Uterine smooth muscle cell (primary cell): ENCODE measurements around the gene RTP5. TPM values are rescaled to one million over a fixed set of nuclear protein-coding genes. Genes with fewer than 3 reads are reported as not detected.

Experiments used
- total RNA-seq: library from RNA; depleted of rRNA; stranded (reverse); fragments of >200 nt; gene quantifications from 2 replicates; pipeline ENCODE4 v1.2.3, GENCODE V29; 2014

The RTP5 gene
- total RNA-seq = not detected in 2 replicates

GRCh38 chr2:241869087-241869961 lies at the start of gene RTP5:
RTP5 (plus strand) TSS chr2:241869729; CDS start chr2:241869757, 28 bp downstream.

GRCh38 chr2:241858206-241859016 lies 11.1 kb upstream of the RTP5 start, which contains the start of gene PDCD1:
PDCD1 (minus strand) TSS chr2:241858894; CDS start chr2:241858838, 56 bp downstream.

Other genes with a start within 250 kb of the RTP5 start
- 44.4 and 47.7 TPM in 2 replicates for gene THAP4, start 232.6 kb upstream of the RTP5 start, total RNA-seq
- gene ATG4B, start 232.0 kb upstream of the RTP5 start, total RNA-seq = 54.0 and 78.8 TPM in 2 replicates
- gene DTYMK, start 182.9 kb upstream of the RTP5 start, total RNA-seq = 32.7 and 83.3 TPM in 2 replicates
- gene ING5, start 167.7 kb upstream of the RTP5 start, total RNA-seq = 23.4 and 26.9 TPM in 2 replicates
- gene D2HGDH, start 135.1 kb upstream of the RTP5 start, total RNA-seq = 22.7 and 28.5 TPM in 2 replicates
- 0.25 and 0.44 TPM in 2 replicates for gene GAL3ST2, start 92.9 kb upstream of the RTP5 start, total RNA-seq
- 0.50 TPM in 1 of 2 replicates, not detected in the other for gene NEU4, start 60.5 kb upstream of the RTP5 start, total RNA-seq
- gene PDCD1, start 10.8 kb upstream of the RTP5 start, total RNA-seq = not detected in 2 replicates